ENCODE measurements around the gene AACS.

- TF ChIP-seq CTCF (IDR thresholded peaks at IDR 0.05) (no peak), POLR2A (IDR thresholded peaks at IDR 0.05) (no peak)
Observed at GRCh38 chr12:125083072-125083471, 17.8 kb downstream of the AACS start.
